Stimulated activated CD8-positive, alpha-beta memory T cell treated with anti-CD3 and anti-CD28 coated beads, Interleukin-4, amount 100 ng/mL, for 1 hour (primary cell): ENCODE measurements around the gene PYGM.

Experiments used
- DNase-seq, 2 donors: peaks; one replicate each; pipeline ENCODE4 v3.0.0-alpha.2; 2020; ENCODE audit warnings: low read depth in 2 of 2, low spot score in 1 of 2

PYGM gene

DNA sequence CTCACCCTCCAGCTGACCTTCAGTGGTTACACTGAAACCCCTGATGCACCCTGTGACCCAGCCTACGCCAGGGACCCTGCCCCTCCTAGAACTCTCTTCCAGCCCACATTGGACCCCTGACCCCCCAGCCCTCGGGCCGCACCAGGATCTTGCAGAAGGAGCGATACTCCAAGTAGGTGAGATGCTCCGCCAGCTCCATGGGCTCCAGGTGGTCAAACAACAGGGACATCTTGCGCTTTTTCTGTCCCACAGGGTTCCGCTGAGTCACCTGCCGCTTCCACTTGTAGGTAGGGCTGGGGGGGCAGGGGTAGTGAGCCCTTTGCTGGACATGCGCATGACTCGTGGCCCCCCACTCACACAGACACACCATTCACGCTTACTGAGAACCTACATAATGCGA, 19.9 kb downstream of the PYGM start:
- no peak for DNase-seq

DNA sequence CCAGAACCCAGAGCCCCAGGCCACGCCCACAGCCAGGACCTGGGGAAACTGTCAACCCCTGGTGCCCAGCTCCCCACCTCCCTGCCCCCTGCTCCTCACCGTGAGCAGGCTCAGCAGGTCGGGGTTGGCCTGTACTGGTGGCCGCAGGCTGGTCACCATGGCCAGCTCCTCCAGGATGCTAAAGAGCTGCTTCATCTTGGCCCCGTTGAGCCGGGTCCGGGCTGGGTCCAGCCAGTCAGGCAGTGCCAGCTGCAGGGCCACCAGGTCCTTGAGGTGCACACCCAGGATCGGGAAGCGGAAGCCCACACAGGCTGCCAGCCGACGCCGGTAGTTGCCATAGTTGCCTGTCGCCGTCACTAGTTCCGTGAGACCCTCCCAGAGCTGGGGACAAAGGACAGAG, 23.1 kb downstream of the PYGM start:
- no peak for DNase-seq

DNA sequence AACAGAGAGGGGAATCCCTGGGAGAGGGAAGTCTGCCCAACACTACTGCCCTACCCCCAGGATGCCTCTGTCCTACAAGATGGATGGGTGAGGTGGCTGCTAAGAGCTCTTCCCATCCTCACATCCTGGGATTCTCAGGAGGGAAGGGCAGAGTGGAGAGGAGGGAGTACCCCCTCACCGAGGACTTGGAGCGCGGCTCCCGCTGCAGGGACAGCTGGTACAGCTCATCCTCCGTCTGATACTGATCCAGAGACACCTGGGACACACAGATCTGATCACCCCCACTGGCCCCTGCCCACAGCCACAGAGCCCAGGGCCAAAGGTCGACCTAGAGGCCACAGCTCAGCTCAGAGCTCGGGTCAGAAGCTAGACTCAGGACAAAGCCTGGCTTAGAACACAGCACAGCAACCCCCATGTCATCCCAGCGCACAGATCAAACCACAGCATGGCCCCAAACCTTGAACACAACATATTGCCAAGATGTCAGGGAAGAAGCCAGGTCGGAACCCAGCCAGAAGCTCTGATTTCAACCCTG, 24.0 kb downstream of the PYGM start:
- no peak for DNase-seq

- DNase-seq = no peak
These were observed 24.7 kb downstream of the PYGM start for GRCh38 chr11:64734811-64735724.

DNA sequence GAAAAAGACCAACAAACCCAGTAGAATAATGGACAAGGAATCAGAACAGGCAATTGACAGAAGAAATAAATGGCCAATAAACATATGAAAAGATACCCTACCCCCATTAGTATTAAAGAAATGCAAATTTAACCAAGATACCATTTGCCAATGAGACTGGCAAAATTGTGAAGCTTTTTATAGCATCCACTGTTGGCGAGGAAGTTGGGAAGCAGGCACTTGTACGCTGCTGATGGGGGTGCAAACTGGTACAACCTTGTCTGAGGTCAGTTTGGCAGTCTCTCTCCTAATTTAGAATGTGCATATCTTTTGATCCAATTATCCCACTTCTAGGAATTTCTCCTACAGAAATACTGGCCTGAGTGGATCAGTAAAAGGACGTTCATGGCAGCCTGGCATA, 28.2 kb downstream of the PYGM start:
- DNase-seq = no peak

GRCh38 chr11:64729851-64730382, 29.9 kb downstream of the PYGM start:
- DNase-seq = no peak

DNA sequence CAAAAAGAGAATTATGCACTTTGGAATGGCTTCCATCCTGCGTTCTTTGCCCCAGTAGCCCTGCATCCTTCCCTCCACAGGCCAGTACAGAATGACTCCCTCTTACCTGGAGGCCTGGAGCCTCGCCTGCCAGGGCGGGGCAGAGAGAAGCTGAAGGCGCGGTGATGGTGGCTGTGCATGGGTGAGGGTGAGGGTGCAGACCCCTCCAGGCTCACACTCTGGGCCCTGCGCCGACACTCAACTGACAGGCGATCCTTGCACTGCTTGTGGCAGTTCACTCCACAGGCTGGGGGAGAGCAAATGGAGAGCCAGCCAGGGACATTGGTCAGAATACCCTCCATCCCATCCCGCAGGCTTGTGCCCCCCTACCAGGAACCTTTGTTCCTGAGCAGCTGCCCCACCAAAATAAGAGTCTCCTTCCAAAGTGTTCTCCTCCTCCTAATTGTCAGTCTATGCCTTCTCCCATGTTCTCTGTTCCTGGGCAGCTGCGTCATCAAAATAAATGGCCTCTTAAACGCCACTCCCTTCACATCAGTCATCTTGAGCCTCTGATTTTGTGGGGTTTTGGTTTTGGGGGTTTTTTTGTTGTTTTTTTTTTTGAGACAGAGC, 30.9 kb downstream of the PYGM start:
- DNase-seq = no peak

- no peak for DNase-seq
These were observed 32.8 kb downstream of the PYGM start for GRCh38 chr11:64726867-64727530.

GRCh38 chr11:64726211-64726641, 33.5 kb downstream of the PYGM start:
- no peak for DNase-seq

GRCh38 chr11:64724863-64725532, 34.8 kb downstream of the PYGM start:
- no peak for DNase-seq

DNA sequence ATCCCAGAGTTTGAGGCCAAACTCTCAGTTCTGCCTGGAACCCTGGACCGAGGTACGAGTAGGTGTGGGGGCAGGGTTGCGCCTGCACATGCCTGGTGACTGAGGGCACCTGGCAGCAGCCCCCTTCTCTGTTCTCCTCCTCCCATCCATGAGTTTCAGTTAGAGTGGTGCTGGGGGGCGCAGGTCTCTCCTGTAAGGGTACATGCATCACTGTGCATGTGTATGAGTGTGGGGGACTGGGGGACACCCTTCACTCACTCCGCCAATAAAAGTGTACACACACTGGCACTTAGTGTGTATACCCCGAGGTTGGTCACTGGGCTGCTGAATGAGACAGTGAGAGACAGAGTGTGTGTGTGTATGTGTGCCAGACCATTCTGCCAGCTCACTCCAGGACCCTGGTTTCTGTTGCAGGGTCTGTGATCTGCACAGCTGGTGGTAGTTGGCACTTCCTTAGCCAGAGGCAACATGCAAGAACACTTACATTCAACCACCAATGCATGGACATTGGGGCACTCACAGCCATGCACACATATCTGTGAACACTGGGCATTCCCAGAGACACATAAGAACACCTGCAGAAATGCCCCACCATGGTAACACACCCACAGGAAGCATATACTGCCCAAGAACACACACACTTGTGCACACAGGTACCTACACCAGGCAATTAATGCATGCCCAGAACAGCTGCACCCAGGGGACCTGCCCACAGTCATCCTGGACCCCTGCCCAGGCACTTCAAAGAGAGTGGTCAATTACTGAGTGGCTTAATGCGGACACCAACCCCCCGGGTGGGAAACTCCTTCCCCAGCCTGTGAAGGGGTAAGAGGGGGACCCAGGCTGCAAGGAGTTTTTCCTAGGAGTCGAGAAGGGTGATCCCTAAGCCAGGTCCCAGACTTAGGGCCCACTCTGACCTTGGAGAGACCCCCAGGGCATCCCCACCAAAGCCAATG, 35.6 kb downstream of the PYGM start:
- no peak for DNase-seq

DNA sequence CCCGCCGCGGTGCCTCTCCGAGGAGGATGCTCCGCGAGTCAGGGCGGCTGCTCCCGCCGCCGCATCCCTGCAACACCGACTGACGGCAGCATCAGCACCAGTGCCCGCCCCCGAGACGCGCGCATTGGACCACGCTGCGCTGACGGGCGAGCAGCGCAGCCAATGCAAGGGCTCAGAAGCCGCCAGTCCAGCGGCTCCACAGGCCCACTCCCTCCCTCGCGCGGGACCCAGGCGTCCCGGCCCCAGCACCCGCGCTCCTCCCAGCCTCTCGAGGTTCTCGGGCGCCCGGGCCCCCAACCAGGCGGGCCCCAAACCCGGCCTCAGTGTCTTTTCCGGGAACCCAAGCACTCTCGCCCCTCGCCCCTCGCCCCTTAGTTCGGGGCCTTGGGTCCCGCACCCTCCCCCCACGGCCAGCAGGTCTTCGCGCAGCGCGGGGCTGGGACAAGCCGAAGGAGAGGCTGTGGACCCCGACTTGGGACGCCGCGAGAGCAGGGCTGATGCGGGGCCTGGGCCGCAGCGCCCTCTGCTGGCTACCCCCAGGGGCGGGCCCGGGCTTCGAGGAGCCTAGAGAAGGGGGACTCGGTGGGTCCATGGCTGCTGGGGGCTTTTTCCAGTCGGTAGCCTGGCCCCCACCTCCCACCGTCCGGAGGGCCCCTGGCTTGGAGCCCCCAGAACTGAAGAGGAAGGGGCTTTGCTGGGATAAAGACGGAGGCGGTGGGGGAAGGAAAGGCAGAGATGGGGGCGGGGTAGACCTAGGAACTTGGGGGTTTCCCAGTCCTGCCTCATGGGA, 36.5 kb downstream of the PYGM start, which contains the start of gene NRXN2:
Gene NRXN2 (minus strand): TSS at position 81 of the 790 bp plus-strand sequence. CDS start 9,498 bp downstream, outside the sequence.
- DNase-seq = peak; percentile 49 to 65

DNA sequence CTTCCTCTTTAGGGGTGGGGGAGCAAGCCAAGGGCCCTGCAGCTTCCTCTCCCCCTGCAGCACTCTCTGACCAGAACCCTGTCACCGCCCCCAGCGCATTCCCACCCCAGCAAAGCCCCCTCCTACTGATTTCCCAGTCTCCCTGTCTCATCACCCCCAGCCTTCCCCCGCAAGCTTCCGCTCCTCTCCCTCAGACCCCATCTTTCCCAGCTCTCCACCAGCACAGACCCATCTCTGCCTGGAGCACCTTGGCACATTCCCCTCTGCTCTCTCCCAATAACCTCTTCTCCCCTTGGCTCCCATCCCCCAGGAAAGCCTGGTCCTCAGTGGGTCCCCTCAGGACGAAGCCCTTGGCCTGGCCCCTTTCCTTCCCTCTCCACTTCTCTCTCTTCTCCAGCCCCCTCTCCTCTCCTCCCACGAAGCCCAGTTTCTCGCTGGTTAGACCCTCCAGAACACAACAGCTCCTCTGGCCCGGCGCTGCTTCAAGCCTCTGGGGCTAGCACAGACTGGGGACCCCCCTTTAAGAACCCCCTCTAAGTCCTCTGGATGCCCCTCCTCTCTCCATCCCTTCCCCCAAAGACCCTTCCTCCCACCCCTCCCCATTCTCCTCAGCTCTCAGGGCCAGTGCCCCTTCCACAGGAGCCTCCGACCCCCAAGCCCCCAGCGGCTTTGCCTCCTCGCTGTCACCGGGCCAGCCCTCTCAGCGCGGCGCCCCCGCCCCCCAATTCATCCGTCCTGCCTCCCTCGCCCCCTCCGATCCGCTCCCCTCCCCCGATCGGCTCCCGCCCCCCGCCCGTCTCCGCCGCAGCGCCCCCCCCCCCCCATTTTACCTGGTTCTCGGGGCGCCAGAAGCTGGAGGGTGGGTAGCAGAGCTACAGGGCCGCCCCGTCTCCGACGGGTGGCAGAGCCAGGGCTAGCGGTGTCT, 37.4 kb downstream of the PYGM start:
- DNase-seq = no peak

- no peak for DNase-seq
These were observed 38.4 kb downstream of the PYGM start for GRCh38 chr11:64721359-64721699.

DNA sequence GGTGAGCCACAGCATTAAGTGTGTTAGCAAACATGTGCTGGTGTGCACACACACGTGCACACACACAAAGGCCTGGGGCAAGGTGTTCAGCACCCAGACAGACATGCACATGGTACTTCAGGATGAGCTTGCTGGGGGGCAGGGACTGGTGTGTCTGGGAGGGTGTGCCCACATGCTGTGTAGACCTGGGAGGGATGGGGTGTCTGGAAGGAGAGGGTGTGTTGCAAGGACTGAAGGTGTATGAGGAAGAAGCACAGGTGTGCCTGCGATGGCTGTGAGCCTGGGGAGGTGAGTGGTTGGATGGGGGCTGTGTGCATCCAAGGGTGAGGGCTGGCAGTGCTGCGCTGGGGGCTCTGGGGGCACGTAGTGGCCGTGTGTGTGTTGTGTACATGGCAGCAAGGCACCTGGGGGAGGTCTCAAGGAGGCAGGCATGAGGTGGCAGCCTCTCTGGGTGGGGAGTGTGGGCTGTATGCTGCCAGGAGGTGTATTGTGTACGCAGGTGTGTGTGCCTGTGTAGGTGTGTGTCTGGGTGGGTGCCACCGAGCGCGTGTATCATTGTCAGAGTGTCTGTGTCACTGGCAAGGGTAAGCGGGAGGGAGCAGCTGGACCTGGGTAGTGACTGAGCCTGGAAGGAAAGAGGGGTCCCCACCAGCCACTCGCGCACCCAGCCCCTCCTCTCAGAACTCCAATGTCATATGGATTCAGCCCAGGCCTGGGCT, 39.0 kb downstream of the PYGM start:
- DNase-seq = no peak

DNA sequence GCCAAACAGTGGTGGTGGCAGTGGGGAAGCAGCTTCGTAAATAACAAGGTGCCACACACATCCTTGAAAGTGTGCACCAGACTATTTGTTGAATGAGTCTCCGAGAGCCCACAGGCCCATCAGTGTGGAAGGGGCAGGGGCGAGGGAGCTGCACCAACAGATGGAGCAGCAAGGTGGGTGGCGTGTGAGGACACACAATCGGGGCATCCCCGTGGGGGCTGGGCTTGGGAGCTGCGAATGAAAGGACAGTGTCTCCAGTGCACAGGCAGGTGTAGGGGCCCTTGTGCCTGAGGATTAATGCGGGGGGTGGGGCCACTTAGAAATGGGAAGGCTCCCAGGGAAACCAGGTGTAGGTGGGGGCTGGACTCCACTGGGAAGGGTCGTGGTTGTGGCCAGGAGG, 39.6 kb downstream of the PYGM start:
- DNase-seq = no peak

DNA sequence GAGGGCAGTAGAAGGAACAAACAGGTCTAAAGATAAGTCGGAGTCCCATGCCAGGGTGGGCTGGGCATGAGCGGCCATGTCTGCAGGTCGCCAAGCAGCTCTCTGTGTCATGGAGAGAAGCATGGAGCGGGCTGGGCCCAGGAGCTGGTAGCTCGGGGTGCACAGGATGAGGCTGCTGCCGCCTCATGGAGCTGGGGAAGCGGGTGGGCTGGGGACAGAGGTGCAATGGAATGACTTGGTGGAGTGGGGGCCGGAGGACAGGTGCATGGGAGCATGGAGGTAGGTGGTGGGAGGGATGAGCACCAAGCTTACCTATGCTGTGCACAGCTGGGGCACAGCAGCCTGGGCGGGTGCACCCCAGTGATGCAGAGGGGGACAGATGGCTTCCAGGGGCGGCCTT, 40.4 kb downstream of the PYGM start:
- no peak for DNase-seq
